NB4 (cell line): ENCODE data around the gene C14orf93.
"Not testable (repeated sequence)": the region's sequence is repeated elsewhere in the genome, so short reads cannot be mapped to it uniquely, and the experiment has no call there.

Source experiments
- DNase-seq: peaks from one replicate; pipeline ENCODE4 v3.0.0; 2010; ENCODE audit warnings: low read depth
- H3K4me3 ChIP-seq: one replicate; pipeline ENCODE4 v1.5.1; 2011; ENCODE audit warnings: mild to moderate bottlenecking, low read depth, low read length, moderate library complexity
- CTCF ChIP-seq: IDR thresholded peaks from one replicate; pipeline ENCODE4 v1.5.1; 2012; ENCODE audit warnings: low read depth, low read length
- MYC ChIP-seq: IDR thresholded peaks from 2 replicates; pipeline ENCODE4 v1.6.1; 2011; ENCODE audit warnings: low read depth, low read length
- POLR2A ChIP-seq: IDR thresholded peaks from 2 replicates; pipeline ENCODE4 v1.6.1; 2011; ENCODE audit warnings: mild to moderate bottlenecking; ENCODE audit not compliant: insufficient read length; ENCODE audit errors: extremely low read depth
- TF ChIP-seq, protein P1 (sequence below): IDR thresholded peaks from 2 replicates; pipeline ENCODE4 v1.6.1; 2011; ENCODE audit warnings: low read depth, low read length

Gene C14orf93

GRCh38 chr14:23006544-23007419 is 3.2 kb downstream of the C14orf93 start:
- DNase-seq: peak; percentile 98
- peak overlapping the region; percentile 65 for H3K4me3 ChIP-seq
- TF ChIP-seq MYC (peak; percentile 91), POLR2A (peak; percentile 93), CTCF (no peak)
- TF ChIP-seq, protein P1, sequence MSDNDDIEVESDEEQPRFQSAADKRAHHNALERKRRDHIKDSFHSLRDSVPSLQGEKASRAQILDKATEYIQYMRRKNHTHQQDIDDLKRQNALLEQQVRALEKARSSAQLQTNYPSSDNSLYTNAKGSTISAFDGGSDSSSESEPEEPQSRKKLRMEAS: peak; percentile 83

DNA sequence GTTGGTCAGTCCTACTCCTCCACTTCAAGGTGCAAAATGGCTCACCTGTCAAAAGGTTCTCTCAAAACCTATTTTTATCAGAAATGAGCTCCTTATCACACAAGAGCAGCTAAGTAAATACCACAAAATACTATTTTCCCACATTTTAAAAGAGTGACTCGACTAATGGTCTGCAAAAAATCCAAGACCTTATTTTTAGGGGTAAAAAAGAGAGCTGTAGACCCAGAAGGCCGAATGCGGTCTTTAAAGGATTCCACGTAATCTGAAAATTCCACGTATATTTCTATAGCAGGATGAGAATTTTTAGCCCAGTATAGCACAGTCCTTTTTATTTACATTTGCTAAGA is 3.8 kb downstream of the C14orf93 start:
- H3K4me3 ChIP-seq: peak overlapping the region; percentile 61
- no peak for DNase-seq
- TF ChIP-seq, protein P1: no peak
- TF ChIP-seq POLR2A: no peak
- TF ChIP-seq CTCF: no peak
- no peak for TF ChIP-seq MYC

DNA sequence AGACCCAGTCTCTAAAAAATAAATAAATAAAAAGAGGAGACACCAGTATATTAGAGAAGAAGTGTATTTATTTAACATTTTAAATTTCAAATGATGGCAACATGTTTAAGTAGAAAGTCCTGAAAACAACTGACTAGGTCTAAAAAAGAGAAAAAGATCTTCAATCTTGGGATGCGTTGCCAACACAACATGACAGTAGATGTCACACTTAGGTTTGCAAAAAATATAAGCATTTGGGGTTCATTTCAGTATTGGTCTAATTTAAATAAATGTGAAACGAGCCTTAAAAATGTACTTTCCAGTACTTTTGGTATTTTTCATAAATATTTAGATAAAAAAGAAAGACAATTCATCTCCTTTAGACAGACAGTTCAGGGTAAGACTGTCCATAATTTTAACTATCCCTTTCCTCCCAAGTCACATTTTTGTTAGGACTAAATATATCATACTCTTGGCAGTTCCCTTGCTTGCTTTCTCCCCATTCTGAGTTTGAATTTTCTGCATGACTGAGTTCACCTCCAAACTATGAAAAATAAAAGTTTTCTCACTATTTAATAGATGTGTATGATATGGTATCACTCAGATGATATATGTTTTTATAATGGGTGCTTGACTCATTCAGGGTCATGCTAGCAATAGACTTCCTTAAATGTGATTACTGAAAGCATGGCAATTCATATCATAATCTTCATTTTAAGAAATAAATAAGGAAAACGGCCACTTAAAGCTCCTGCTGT is 4.3 kb downstream of the C14orf93 start:
- DNase-seq: peak; percentile 22
- peak overlapping the region; percentile 61 for H3K4me3 ChIP-seq
- TF ChIP-seq POLR2A (no peak), MYC (no peak), CTCF (no peak)
- TF ChIP-seq, protein P1: no peak

GRCh38 chr14:23004274-23004673 is 5.7 kb downstream of the C14orf93 start:
- not testable (repeated sequence) for H3K4me3 ChIP-seq, DNase-seq

DNA sequence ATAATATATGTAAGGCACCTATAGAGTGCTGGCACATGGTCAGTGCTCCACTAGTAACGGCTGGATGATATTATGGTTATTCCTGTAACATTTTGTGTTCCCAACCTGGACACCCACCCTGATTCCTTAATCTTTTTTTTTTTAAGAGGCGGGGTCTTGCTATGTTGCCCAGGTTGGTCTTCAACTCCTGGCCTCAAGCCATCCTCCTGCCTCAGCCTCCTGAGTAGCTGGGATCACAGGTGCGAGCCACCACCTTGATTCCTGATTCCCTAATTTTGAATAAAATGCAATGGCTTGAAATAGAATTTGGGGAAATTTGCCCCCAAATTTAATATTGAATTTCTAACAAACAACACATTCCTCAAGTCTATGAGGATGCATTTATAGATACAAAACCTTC is 7.4 kb downstream of the C14orf93 start:
- TF ChIP-seq, protein P1: no peak
- TF ChIP-seq MYC: no peak
- DNase-seq: no peak
- H3K4me3 ChIP-seq: no peak overlapping the region

GRCh38 chr14:23000860-23001259 is 9.1 kb downstream of the C14orf93 start:
- no peak for DNase-seq
- no peak overlapping the region for H3K4me3 ChIP-seq
- TF ChIP-seq MYC (no peak), CTCF (no peak), POLR2A (no peak)
- TF ChIP-seq, protein P1: no peak
